Ureter (tissue), 1 donor: ENCODE measurements around the gene CDSN. TPM values are rescaled to one million over a fixed set of nuclear protein-coding genes. Genes with fewer than 3 reads are reported as not detected.
A peak's percentile ranks its signal among the peaks of the same experiment; 100 is the strongest.
"Not testable (repeated sequence)": the region's sequence is repeated elsewhere in the genome, so short reads cannot be mapped to it uniquely, and the experiment has no call there.

Experiments used
- DNase-seq: peaks from one replicate; pipeline ENCODE4 v3.0.0-alpha.2; 2020; ENCODE audit warnings: low spot score
- total RNA-seq: library from RNA; stranded (reverse); gene quantifications from one replicate; pipeline ENCODE4 v1.2.4, GENCODE V29; 2023
- donor health status: DM: yes; HTN: yes; CAD: no.

Gene CDSN
- total RNA-seq, 1 donor from 2014 or later: not detected

DNA sequence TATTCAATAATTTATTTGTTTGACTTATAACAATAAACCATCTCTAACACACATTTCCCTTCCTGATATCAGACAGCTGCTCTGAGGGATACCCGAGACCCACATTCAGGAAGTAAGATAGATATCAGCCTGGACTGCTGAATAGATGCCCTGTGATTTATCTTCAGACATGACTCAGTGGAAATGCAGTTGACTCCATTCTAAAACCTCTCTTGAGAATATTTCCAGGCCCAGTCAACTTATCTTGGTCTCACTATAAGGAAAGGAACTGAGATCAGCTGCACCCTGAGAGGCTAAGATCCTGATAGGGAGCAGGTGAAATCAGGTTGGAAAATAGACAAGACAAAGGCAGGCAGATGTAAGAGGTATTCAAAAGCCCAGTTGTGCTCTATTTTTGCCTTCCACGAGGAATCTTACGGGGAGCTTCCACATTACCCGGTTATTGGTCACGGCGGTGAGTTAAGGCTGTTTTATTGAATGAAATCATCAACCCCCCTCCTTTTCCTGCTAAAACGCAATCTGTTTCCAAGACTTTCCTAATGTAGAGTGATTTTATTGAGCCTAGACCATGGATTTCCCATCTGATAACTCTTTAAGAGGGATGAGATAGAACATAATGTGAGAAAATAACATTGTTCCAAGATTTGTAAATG is 33.3 kb downstream of the CDSN start:
- no peak for DNase-seq

DNA sequence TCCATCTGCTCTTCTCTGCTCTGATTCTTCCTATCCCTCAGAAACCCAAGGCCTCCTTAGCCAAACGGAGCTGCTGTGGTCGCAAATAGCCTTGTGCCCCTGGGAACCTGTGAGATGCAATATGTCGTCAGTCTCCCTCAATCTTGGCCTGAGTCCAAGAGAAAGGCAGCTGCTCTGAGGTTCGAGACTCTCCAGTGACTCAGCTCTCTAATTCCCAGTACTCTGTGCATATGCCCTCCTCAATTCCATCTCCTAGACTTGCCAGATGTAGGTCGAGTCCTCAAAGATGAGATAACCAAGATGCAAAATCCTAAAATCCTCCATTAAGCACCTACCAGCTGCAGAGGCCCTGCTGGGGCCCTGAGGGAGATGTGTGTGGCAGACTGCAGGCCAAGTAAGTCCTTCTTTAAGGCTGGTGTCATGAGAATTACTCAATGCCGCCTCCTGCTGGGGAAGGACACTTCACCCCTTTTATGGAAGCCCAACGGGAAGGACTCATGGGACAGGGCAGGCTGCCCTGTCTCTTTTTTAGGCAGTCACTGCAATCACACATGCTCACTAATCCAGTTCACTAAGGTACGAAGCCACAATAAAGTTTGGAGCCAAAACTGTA is 36.4 kb downstream of the CDSN start:
- DNase-seq: no peak

DNA sequence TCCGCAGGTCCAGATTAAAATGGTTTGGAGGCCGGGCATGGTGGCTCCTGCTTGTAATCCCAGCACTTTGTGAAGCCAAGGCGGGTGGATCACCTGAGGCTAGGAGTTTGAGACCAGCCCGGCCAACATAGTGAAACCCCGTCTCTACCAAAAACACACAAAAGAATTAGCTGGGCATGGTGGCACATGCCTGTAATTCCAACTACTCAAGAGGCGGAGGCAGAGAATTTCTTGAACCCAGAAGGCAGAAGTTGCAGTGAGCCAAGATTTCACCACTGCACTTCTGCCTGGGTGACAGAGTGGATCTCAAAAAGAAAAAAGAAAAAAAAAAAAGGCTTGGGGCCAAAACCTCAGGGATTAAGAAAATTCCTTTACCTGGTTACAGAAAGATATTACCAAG is 38.4 kb downstream of the CDSN start:
- no peak for DNase-seq

DNA sequence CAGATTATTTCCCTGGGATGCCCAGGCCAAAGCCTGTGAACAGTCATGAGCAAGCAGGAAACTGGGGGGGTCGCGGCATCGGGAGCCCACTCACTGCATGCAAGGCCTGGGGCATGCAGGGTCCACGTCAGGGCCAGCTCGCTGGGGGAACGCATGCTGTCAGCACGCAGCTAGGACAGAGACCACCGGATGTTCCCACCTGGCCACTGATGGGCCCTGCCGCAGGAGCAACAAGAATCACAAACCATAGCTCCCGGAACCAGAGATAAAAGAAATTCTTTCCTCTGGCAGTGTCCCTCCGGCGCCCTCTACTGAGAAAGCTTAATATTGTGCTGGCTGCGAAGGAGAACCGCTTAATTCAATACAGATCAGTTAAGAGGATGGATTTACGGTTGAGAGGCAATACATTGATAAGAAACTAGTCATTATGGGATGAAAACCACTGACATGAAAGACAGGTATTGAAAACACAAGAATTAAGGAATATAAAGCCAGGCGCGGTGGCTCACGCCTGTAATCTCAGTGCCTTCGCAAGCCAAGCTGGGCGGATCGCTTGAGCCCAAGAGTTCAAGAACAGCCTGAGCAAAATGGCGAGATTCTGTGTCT is 40.5 kb downstream of the CDSN start:
- peak; percentile 76 for DNase-seq

DNA sequence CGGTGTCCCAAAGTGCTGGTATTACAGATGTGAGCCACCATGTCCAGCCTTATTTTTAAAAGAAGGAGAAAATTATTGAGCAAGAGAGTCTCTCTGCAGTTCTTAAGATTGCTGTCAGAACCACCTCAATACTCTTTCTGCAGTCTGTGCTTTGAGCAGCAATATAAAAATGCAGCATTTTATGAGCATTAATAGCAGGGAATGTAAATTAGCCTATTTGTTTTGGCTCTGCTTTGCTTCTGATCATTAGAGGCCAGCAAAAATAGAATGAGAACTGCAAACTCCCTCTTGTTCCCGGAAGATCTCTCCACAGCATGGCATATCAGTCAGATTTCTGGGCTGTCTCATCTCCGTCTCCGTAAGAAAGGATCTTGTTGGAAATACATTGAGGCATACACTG is 43.6 kb downstream of the CDSN start:
- no peak for DNase-seq

DNA sequence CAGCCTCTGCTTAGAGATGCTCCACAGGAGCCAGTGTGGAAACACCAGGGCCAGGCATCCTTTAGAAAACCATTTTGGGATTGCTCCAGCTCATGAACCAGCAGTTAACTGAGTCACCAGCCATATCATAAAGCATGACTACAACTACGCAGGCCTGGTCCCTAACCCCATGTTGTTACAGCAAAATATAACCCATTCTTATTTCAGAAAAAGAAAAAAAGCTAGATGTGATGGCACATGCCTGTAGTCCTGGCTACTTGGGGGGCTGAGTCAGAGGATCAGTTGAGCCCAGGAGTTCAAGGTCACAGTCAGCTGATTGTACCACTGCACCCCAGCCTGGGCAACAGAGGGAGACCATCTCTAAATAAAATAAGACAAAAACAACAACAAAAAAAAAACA is 44.7 kb downstream of the CDSN start:
- no peak for DNase-seq

DNA sequence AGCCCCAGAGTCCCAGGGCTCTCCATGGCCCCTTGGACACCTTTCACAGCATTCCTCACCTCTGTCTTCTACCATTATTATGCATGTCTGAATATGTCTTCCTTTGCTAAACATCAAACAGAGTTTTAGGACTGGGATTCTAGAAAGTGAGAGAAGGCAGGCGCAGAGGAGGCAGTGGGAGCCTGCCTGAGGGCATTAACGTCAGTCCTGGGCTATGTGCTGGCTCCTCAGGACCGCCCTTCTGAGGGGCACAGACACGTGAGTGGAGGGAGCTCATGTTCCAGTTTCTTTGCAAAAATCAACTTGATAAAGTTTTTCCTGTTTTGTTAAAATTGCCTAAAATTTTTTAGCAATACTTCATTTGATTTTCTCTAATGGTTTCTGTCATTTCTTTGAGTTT is 45.8 kb downstream of the CDSN start:
- no peak for DNase-seq

DNA sequence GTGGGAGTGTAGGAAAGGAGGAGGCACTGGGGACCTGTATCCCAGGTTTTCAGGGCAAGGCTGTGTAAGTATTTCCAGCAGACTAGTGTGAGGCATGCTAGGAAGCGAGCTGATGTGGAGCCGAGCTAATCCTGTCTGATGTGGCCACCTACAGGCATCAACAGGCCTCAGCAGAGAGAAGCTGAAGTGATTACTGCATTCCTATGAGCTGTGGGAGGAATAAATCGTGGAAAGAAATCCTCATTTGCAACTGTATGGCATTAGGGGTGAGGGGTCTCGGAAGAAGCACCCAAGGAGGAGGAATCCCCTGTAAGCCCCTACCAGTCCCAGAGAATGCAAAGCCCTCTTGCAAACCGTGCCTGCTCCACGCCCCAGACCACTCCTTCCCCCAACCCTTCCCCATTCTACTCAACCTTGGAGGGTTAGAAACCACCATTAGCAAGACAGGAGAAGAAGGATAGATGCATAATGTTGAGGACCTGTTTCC is 49.5 kb downstream of the CDSN start:
- peak; percentile 60 for DNase-seq

DNA sequence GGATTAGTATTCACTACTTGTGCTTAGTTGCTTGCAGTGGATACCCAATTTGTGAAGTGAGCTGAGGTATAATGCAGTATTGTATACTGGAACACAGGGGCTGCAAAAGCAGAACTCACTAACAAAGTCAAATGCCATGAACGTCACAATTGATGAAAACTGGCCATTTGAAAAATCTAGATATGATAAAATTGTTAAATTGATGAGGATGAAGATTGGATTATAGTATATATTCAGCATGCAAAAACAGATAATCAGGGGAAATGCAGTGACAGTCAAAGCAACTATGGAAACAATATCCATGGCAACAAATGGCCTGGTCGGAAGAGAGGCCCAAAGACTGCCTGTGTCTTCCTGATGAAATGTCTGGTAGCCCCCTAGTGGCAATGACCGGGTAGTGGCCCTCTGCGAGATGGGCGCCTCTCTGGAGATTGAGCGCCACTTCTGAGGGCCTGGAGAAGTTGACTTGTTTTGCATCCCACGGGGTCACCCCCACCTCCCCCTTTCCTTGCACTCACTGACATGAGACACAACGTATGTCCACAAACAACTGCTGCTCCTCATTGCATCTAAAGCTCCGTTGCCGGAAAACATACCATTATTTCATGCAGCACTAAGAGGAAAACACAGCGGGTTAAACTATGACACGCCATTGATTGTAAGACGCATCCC is 51.4 kb downstream of the CDSN start:
- peak; percentile 81 for DNase-seq

DNA sequence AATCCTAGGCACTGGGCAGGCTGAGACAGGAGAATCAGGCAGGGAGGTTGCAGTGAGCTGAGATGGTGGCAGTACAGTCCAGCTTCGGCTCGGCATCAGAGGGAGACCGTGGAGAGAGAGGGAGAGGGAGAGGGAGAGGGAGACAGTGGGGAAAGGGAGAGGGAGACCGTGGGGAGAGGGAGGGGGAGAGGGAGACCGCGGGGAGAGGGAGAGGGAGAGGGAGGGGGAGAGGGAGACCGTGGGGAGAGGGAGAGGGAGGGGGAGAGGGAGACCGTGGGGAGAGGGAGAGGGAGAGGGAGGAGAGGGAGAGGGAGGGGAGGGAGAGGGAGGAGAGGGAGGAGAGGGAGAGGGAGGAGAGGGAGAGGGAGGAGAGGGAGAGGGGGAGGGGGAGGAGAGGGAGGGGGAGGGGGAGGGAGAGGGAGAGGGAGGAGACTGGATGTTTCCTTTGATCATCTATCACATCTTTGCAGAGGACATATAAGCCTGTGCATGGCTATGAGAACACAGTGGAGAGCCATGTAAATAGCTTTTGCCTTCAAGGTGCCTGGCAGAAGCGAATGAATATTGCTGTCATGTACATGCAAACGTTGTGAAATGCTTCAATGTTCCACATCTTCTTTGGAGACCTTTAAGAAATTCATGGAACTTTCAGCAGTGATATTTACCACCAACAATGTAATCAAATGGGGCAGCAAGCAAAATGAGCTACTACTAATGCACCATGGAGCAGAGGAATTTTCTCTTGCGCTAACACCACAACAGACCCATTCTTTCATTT is 52.2 kb downstream of the CDSN start:
- DNase-seq: not testable (repeated sequence)

DNA sequence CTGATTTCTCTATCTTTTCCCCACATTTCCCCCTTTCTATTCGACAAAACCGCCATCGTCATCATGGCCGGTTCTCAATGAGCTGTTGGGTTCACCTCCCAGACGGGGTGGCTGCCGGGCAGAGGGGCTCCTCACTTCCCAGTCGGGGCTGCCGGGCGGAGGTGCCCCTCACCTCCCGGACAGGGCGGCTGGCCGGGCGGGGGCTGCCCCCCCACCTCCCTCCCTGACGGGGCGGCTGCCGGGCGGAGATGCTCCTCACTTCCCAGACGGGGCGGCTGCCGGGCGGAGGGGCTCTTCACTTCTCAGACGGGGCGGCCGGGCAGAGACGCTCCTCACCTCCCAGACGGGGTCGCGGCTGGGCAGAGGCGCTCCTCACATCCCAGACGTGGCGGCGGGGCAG is 53.2 kb downstream of the CDSN start:
- not testable (repeated sequence) for DNase-seq

DNA sequence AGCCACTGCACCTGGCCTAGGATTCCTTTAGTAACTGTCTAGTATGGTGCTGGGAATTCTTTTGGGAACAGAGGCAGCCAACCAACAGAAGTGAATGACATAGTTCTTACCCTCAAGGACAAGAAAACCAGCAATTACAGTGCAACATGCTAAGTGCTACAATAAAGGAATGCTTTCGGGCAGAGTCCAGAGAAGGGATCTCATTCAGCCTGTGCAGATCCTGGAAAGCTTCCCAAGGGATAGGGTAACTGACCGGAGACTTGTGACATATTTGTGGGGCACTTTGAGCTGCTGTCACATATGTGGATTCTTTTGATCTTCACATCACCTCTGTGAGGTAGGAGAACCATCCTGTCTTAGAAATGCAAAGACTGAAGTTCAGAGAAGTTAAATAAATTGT is 54.7 kb downstream of the CDSN start:
- DNase-seq: no peak

Other genes with a start within 250 kb of the CDSN start
- gene DDR1, start 235.9 kb downstream of the CDSN start, total RNA-seq: 234 TPM
- gene GTF2H4, start 212.2 kb downstream of the CDSN start, total RNA-seq: 30.4 TPM
- 33.2 TPM for gene VARS2, start 206.2 kb downstream of the CDSN start, total RNA-seq
- gene SFTA2, start 188.3 kb downstream of the CDSN start, total RNA-seq: 1.0 TPM
- gene MUCL3, start 179.5 kb downstream of the CDSN start, total RNA-seq: not detected
- not detected for gene MUC21, start 136.7 kb downstream of the CDSN start, total RNA-seq
- gene MUC22, start 110.0 kb downstream of the CDSN start, total RNA-seq: not detected
- not detected for gene C6orf15, start 7.9 kb downstream of the CDSN start, total RNA-seq
- 0.10 TPM for gene PSORS1C1, start 5.6 kb downstream of the CDSN start, total RNA-seq
- gene PSORS1C2, start 18.6 kb upstream of the CDSN start, total RNA-seq: not detected
- 23.4 TPM for gene CCHCR1, start 37.4 kb upstream of the CDSN start, total RNA-seq
- 5.9 TPM for gene TCF19, start 38.1 kb upstream of the CDSN start, total RNA-seq
- gene POU5F1, start 50.2 kb upstream of the CDSN start, total RNA-seq: 9.5 TPM
- gene HLA-C, start 151.6 kb upstream of the CDSN start, total RNA-seq: 451 TPM
- gene HLA-B, start 236.7 kb upstream of the CDSN start, total RNA-seq: 562 TPM